Measurements from ENCODE around the gene FRMD1.
A peak's percentile ranks its signal among the peaks of the same experiment; 100 is the strongest.

Gene FRMD1

GRCh38 chr6:168035661-168036545 lies 43.1 kb downstream of the FRMD1 start:
- Histone ChIP-seq H3K27ac (ENCODE audit: low read depth, low read length) (no peak overlapping the region), H3K27me3 (ENCODE audit: control insufficient read depth, insufficient read depth, low read length) (no peaks in the 10 kb centered on the region), H3K9ac (ENCODE audit: low read length) (peak overlapping the region; percentile 56), H3K36me3 (ENCODE audit: control insufficient read depth, insufficient read depth, low read length) (no peaks in the 10 kb centered on the region), H3K4me1 (ENCODE audit: control insufficient read depth, insufficient read depth, low read length) (peaks cover 19% of the 10 kb centered on the region), H3K4me3 (ENCODE audit: low read depth, low read length) (peak overlapping the region; percentile 38), H3K9me3 (ENCODE audit: control insufficient read depth, insufficient read depth, low read depth, low read length) (peaks cover 36% of the 10 kb centered on the region)

GRCh38 chr6:168035098-168035660 lies 43.8 kb downstream of the FRMD1 start:
- H3K27ac ChIP-seq (ENCODE audit: low read depth, low read length), result no peak overlapping the region
- peak overlapping the region; percentile 56 for H3K9ac ChIP-seq (ENCODE audit: low read length)
- no peaks in the 10 kb centered on the region for H3K27me3 ChIP-seq (ENCODE audit: control insufficient read depth, insufficient read depth, low read length)
- peak overlapping the region; percentile 38 for H3K4me3 ChIP-seq (ENCODE audit: low read depth, low read length)
- H3K36me3 ChIP-seq (ENCODE audit: control insufficient read depth, insufficient read depth, low read length), result no peaks in the 10 kb centered on the region
- peaks cover 25% of the 10 kb centered on the region for H3K4me1 ChIP-seq (ENCODE audit: control insufficient read depth, insufficient read depth, low read length)
- H3K9me3 ChIP-seq (ENCODE audit: control insufficient read depth, insufficient read depth, low read depth, low read length), result peaks cover 30% of the 10 kb centered on the region

- Histone ChIP-seq H3K36me3 (ENCODE audit: control insufficient read depth, insufficient read depth, low read length) (no peaks in the 10 kb centered on the region), H3K9ac (ENCODE audit: low read length) (no peak overlapping the region), H3K27me3 (ENCODE audit: control insufficient read depth, insufficient read depth, low read length) (no peaks in the 10 kb centered on the region), H3K4me1 (ENCODE audit: control insufficient read depth, insufficient read depth, low read length) (peaks cover 25% of the 10 kb centered on the region), H3K27ac (ENCODE audit: low read depth, low read length) (no peak overlapping the region), H3K4me3 (ENCODE audit: low read depth, low read length) (no peak overlapping the region), H3K9me3 (ENCODE audit: control insufficient read depth, insufficient read depth, low read depth, low read length) (peaks cover 24% of the 10 kb centered on the region)
These were observed 44.5 kb downstream of the FRMD1 start for GRCh38 chr6:168034537-168034936.

- Histone ChIP-seq H3K27ac (ENCODE audit: low read depth, low read length) (no peak overlapping the region), H3K4me3 (ENCODE audit: low read depth, low read length) (no peak overlapping the region), H3K9me3 (ENCODE audit: control insufficient read depth, insufficient read depth, low read depth, low read length) (peaks cover 18% of the 10 kb centered on the region), H3K4me1 (ENCODE audit: control insufficient read depth, insufficient read depth, low read length) (peaks cover 25% of the 10 kb centered on the region), H3K27me3 (ENCODE audit: control insufficient read depth, insufficient read depth, low read length) (no peaks in the 10 kb centered on the region), H3K9ac (ENCODE audit: low read length) (no peak overlapping the region), H3K36me3 (ENCODE audit: control insufficient read depth, insufficient read depth, low read length) (no peaks in the 10 kb centered on the region)
These were observed 45.2 kb downstream of the FRMD1 start for GRCh38 chr6:168033791-168034190.

- H3K27ac ChIP-seq (ENCODE audit: low read depth, low read length), result no peak overlapping the region
- no peaks in the 10 kb centered on the region for H3K36me3 ChIP-seq (ENCODE audit: control insufficient read depth, insufficient read depth, low read length)
- H3K27me3 ChIP-seq (ENCODE audit: control insufficient read depth, insufficient read depth, low read length), result no peaks in the 10 kb centered on the region
- H3K9me3 ChIP-seq (ENCODE audit: control insufficient read depth, insufficient read depth, low read depth, low read length), result peaks cover 5% of the 10 kb centered on the region
- H3K4me1 ChIP-seq (ENCODE audit: control insufficient read depth, insufficient read depth, low read length), result peaks cover 25% of the 10 kb centered on the region
- H3K9ac ChIP-seq (ENCODE audit: low read length), result no peak overlapping the region
- no peak overlapping the region for H3K4me3 ChIP-seq (ENCODE audit: low read depth, low read length)
These were observed 46.8 kb downstream of the FRMD1 start for GRCh38 chr6:168032005-168032760.

- Histone ChIP-seq H3K27me3 (ENCODE audit: control insufficient read depth, insufficient read depth, low read length) (no peaks in the 10 kb centered on the region), H3K4me1 (ENCODE audit: control insufficient read depth, insufficient read depth, low read length) (peaks cover 24% of the 10 kb centered on the region), H3K36me3 (ENCODE audit: control insufficient read depth, insufficient read depth, low read length) (no peaks in the 10 kb centered on the region), H3K4me3 (ENCODE audit: low read depth, low read length) (no peak overlapping the region), H3K9ac (ENCODE audit: low read length) (no peak overlapping the region), H3K27ac (ENCODE audit: low read depth, low read length) (no peak overlapping the region), H3K9me3 (ENCODE audit: control insufficient read depth, insufficient read depth, low read depth, low read length) (peaks cover 3% of the 10 kb centered on the region; the same call in 1 of the 2 replicates)
These were observed 47.5 kb downstream of the FRMD1 start for GRCh38 chr6:168031411-168031971.

- Histone ChIP-seq H3K4me3 (ENCODE audit: low read depth, low read length) (no peak overlapping the region), H3K27ac (ENCODE audit: low read depth, low read length) (no peak overlapping the region)
These were observed 48.1 kb downstream of the FRMD1 start for GRCh38 chr6:168030908-168031307.

GRCh38 chr6:168030218-168030746 lies 48.7 kb downstream of the FRMD1 start:
- no peak overlapping the region for H3K4me3 ChIP-seq (ENCODE audit: low read depth, low read length)
- no peaks in the 10 kb centered on the region for H3K27me3 ChIP-seq (ENCODE audit: control insufficient read depth, insufficient read depth, low read length)
- no peak overlapping the region for H3K9ac ChIP-seq (ENCODE audit: low read length)
- no peaks in the 10 kb centered on the region for H3K9me3 ChIP-seq (ENCODE audit: control insufficient read depth, insufficient read depth, low read depth, low read length)
- no peaks in the 10 kb centered on the region for H3K36me3 ChIP-seq (ENCODE audit: control insufficient read depth, insufficient read depth, low read length)
- no peak overlapping the region for H3K27ac ChIP-seq (ENCODE audit: low read depth, low read length)
- peaks cover 16% of the 10 kb centered on the region for H3K4me1 ChIP-seq (ENCODE audit: control insufficient read depth, insufficient read depth, low read length)

More at GRCh38 chr6:168030908-168031307, 48.1 kb downstream of the FRMD1 start:
- Histone ChIP-seq H3K27me3 (ENCODE audit: control insufficient read depth, insufficient read depth, low read length) (no peaks in the 10 kb centered on the region), H3K9ac (ENCODE audit: low read length) (no peak overlapping the region), H3K36me3 (ENCODE audit: control insufficient read depth, insufficient read depth, low read length) (no peaks in the 10 kb centered on the region), H3K4me1 (ENCODE audit: control insufficient read depth, insufficient read depth, low read length) (peaks cover 19% of the 10 kb centered on the region), H3K9me3 (ENCODE audit: control insufficient read depth, insufficient read depth, low read depth, low read length) (peaks cover 3% of the 10 kb centered on the region; the same call in 1 of the 2 replicates)

GRCh38 chr6:168029459-168030217 lies 49.4 kb downstream of the FRMD1 start:
- Histone ChIP-seq H3K4me3 (ENCODE audit: low read depth, low read length) (no peak overlapping the region), H3K9me3 (ENCODE audit: control insufficient read depth, insufficient read depth, low read depth, low read length) (no peaks in the 10 kb centered on the region), H3K27me3 (ENCODE audit: control insufficient read depth, insufficient read depth, low read length) (no peaks in the 10 kb centered on the region), H3K4me1 (ENCODE audit: control insufficient read depth, insufficient read depth, low read length) (peaks cover 19% of the 10 kb centered on the region), H3K36me3 (ENCODE audit: control insufficient read depth, insufficient read depth, low read length) (no peaks in the 10 kb centered on the region), H3K27ac (ENCODE audit: low read depth, low read length) (no peak overlapping the region), H3K9ac (ENCODE audit: low read length) (no peak overlapping the region)

- no peaks in the 10 kb centered on the region for H3K9me3 ChIP-seq (ENCODE audit: control insufficient read depth, insufficient read depth, low read depth, low read length)
These were observed 50.8 kb downstream of the FRMD1 start for GRCh38 chr6:168028181-168028580.

More at GRCh38 chr6:168028181-168028580, 50.8 kb downstream of the FRMD1 start:
- H3K27me3 ChIP-seq (ENCODE audit: control insufficient read depth, insufficient read depth, low read length), result no peaks in the 10 kb centered on the region
- no peaks in the 10 kb centered on the region for H3K36me3 ChIP-seq (ENCODE audit: control insufficient read depth, insufficient read depth, low read length)
- peaks cover 19% of the 10 kb centered on the region for H3K4me1 ChIP-seq (ENCODE audit: control insufficient read depth, insufficient read depth, low read length)
- H3K27ac ChIP-seq (ENCODE audit: low read depth, low read length), result no peak overlapping the region
- no peak overlapping the region for H3K9ac ChIP-seq (ENCODE audit: low read length)
- H3K4me3 ChIP-seq (ENCODE audit: low read depth, low read length), result no peak overlapping the region

All from HUES6 (cell line).